WTC11 (cell line): Measurements from ENCODE around the gene PROCA1.

Experiments
- CREB1 ChIP-seq: sonication (generic); formaldehyde crosslinking; IDR thresholded peaks from 2 replicates; pipeline ENCODE4 v1.8.0; 2023; ENCODE audit warnings: mild to moderate bottlenecking, missing genetic modification reagents
- ELF4 ChIP-seq: sonication (generic); formaldehyde crosslinking; IDR thresholded peaks from 2 replicates; pipeline ENCODE4 v1.8.1; 2022; ENCODE audit warnings: low read depth, mild to moderate bottlenecking, moderate library complexity, missing genetic modification reagents
- JUN ChIP-seq: sonication (generic); formaldehyde crosslinking; IDR thresholded peaks from 2 replicates; pipeline ENCODE4 v1.8.0; 2023; ENCODE audit warnings: mild to moderate bottlenecking, missing genetic modification reagents
- SP1 ChIP-seq: sonication (generic); formaldehyde crosslinking; conservative IDR thresholded peaks from 2 replicates; pipeline ENCODE4 v1.8.1; 2022; ENCODE audit warnings: missing genetic modification reagents
- TCF7 ChIP-seq: sonication (generic); formaldehyde crosslinking; IDR thresholded peaks from 2 replicates; pipeline ENCODE4 v1.8.0; 2022; ENCODE audit warnings: mild to moderate bottlenecking, low read depth, missing genetic modification reagents, moderate library complexity
- ZNF317 ChIP-seq: sonication (generic); formaldehyde crosslinking; IDR thresholded peaks from 2 replicates; pipeline ENCODE4 v1.8.1; 2023; ENCODE audit warnings: low read depth, mild to moderate bottlenecking, moderate library complexity, missing genetic modification reagents, borderline replicate concordance
- TF ChIP-seq, protein P1 (sequence below): fragments of 200-600 bp; IDR thresholded peaks from 2 replicates; pipeline ENCODE4 v1.8.0; 2022; ENCODE audit warnings: antibody characterized with exemption
- TF ChIP-seq, protein P2 (sequence below): sonication (generic); formaldehyde crosslinking; IDR thresholded peaks from 2 replicates; pipeline ENCODE4 v1.8.1; 2022; ENCODE audit warnings: mild to moderate bottlenecking, moderate library complexity, missing genetic modification reagents
- TF ChIP-seq, protein P3 (sequence below): sonication (generic); formaldehyde crosslinking; conservative IDR thresholded peaks from 2 replicates; pipeline ENCODE4 v1.8.1; 2022; ENCODE audit warnings: mild to moderate bottlenecking, missing genetic modification reagents
- TF ChIP-seq, protein P4 (sequence below): fragments of 250-450 bp; sonication (Bioruptor Pico); conservative IDR thresholded peaks from 2 replicates; pipeline ENCODE4 v1.9.0; 2021; ENCODE audit warnings: mild to moderate bottlenecking

DNA sequence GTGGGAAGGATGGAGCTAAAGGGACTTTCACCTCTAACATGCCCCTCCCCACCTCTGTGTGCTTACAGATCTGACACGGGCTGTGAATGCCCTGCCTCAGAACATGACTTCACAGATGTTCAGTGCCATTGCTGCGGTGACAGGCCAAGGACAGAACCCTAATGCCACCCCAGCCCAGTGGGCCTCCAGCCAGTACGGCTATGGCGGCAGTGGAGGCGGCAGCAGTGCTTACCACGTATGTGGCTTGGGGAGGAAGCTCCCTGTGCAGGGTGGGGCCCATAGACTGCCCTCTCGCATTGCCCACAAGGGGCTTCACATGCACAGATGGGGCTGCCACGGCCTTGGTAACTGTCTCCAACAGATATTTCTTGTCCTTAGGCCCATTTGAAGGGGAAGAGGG is 11.4 kb downstream of the PROCA1 start:
- TF ChIP-seq ELF4 (CRISPR knock-in tag), result no peak
- no peak for TF ChIP-seq CREB1
- TF ChIP-seq SP1 (CRISPR knock-in tag), result no peak
- TF ChIP-seq, protein P1, sequence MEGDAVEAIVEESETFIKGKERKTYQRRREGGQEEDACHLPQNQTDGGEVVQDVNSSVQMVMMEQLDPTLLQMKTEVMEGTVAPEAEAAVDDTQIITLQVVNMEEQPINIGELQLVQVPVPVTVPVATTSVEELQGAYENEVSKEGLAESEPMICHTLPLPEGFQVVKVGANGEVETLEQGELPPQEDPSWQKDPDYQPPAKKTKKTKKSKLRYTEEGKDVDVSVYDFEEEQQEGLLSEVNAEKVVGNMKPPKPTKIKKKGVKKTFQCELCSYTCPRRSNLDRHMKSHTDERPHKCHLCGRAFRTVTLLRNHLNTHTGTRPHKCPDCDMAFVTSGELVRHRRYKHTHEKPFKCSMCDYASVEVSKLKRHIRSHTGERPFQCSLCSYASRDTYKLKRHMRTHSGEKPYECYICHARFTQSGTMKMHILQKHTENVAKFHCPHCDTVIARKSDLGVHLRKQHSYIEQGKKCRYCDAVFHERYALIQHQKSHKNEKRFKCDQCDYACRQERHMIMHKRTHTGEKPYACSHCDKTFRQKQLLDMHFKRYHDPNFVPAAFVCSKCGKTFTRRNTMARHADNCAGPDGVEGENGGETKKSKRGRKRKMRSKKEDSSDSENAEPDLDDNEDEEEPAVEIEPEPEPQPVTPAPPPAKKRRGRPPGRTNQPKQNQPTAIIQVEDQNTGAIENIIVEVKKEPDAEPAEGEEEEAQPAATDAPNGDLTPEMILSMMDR, result no peak
- TF ChIP-seq, protein P2, sequence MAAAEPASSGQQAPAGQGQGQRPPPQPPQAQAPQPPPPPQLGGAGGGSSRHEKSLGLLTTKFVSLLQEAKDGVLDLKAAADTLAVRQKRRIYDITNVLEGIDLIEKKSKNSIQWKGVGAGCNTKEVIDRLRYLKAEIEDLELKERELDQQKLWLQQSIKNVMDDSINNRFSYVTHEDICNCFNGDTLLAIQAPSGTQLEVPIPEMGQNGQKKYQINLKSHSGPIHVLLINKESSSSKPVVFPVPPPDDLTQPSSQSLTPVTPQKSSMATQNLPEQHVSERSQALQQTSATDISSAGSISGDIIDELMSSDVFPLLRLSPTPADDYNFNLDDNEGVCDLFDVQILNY, result no peak
- TF ChIP-seq JUN (CRISPR knock-in tag), result no peak
- TF ChIP-seq TCF7 (CRISPR knock-in tag), result no peak
- TF ChIP-seq, protein P3, sequence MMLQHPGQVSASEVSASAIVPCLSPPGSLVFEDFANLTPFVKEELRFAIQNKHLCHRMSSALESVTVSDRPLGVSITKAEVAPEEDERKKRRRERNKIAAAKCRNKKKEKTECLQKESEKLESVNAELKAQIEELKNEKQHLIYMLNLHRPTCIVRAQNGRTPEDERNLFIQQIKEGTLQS, result no peak
- no peak for TF ChIP-seq ZNF317
- TF ChIP-seq, protein P4, sequence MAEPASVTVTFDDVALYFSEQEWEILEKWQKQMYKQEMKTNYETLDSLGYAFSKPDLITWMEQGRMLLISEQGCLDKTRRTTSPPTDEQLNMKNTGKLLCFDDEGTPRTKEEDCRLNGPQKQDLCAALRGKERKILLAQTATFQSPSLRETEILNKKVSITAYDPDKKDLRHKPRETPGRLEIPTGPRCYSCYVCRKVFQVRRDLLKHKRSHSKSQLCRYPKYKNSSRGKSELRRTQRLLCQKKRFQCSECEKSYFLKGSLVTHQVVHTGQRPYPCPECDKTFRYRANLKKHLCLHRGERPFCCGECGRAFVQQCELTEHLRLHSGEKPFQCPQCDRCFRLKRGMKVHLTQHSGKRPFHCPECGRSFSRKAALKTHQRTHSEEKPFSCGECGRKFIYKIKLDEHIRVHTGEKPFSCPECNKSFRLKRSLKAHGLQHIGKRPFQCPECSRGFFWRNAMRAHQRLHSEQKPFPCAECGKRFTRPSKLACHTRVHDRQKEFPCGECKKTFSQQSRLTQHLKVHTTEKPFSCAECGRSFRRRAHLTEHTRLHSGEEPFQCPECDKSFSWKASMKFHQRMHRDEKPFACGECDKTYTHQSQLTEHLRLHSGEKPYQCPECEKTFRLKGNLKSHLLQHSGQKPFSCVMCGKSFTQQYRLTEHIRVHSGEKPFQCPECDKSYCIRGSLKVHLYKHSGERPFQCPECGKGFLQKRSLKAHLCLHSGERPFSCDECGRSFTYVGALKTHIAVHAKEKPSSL (CRISPR knock-in tag), result no peak
